GM12872 (cell line): ENCODE data around the gene M1AP.

Experiments used
- CTCF ChIP-seq: IDR thresholded peaks from 3 replicates; pipeline ENCODE4 v1.5.1; 2011; ENCODE audit warnings: low read depth, mild to moderate bottlenecking, low read length, moderate library complexity; ENCODE audit not compliant: insufficient read depth

M1AP gene

DNA sequence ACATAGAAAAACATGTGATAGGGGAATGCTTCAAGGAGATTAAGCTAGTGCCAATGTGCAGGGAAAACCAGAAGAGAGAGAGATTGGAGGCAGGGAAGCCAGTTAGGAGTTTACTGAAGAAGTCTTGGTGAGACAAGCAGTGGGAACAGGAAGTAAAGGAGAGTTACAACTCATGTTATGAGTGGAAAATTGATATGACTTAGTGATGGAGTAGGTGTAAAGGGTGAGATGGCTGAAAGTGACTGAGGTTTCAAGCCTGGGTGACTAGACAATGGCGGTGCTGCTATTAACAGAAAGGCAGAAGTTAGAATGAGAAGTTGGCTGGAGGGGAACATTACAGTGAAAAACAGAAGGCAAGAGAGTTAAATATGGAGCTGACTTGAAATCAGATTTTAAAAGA lies 77.1 kb downstream of the M1AP start:
- TF ChIP-seq CTCF = no peak

GRCh38 chr2:74569686-74570085 lies 78.4 kb downstream of the M1AP start:
- no peak for TF ChIP-seq CTCF

GRCh38 chr2:74567881-74568280 lies 80.2 kb downstream of the M1AP start:
- no peak for TF ChIP-seq CTCF

GRCh38 chr2:74566754-74567085 lies 81.4 kb downstream of the M1AP start:
- TF ChIP-seq CTCF = no peak

GRCh38 chr2:74566076-74566753 lies 81.9 kb downstream of the M1AP start:
- no peak for TF ChIP-seq CTCF

GRCh38 chr2:74564222-74564621 lies 83.9 kb downstream of the M1AP start:
- no peak for TF ChIP-seq CTCF

DNA sequence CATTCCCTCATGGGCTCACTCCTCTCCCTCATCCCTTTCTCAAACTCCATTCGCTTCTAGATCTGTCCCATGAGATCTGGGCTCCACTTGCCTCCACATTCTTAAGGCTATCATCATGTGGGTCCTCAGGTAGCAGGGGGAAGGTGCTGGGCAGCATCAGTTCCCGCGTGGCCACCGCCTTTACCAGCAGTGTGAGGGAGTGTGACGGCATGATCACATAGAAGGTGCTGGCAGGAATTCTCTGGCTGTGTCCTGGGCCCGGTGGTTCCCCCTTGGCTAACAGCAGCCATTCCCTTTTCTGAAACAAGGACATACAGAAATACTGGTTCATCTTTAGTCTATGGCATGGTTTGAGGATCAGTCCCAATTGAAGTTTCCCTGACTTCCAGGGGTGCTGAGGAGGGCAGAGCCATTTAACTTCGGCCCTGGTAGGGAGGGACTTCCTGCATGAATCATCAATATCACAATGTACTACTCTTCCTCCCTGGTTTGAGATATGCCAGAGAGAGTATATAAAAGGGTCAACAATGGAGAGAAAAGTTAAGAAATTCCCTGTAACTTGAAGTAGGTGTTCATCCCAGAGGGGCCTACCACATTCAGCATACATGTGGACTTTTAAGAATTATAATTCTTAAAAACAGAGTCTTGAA lies 85.9 kb downstream of the M1AP start:
- TF ChIP-seq CTCF = no peak
